Fibroblast of mammary gland (primary cell): ENCODE data around the gene RAD50.

Experiments used
- DNase-seq: peaks from one replicate; pipeline ENCODE4 v3.0.0-alpha.2; 2010; ENCODE audit warnings: low read depth
- H3K4me3 ChIP-seq: 2 replicates; pipeline ENCODE4 v1.5.1; 2011; ENCODE audit warnings: low read depth, mild to moderate bottlenecking, low read length, moderate library complexity; ENCODE audit not compliant: control insufficient read depth
- CTCF ChIP-seq: conservative IDR thresholded peaks from 2 replicates; pipeline ENCODE4 v1.5.1; 2011; ENCODE audit warnings: low read depth, low read length, inconsistent platforms; ENCODE audit not compliant: control insufficient read depth, insufficient read depth

RAD50 gene

GRCh38 chr5:132646583-132647266, 89.9 kb downstream of the RAD50 start:
- no peak overlapping the region for H3K4me3 ChIP-seq
- DNase-seq = no peak
- no peak for TF ChIP-seq CTCF

- DNase-seq = no peak
- TF ChIP-seq CTCF = no peak
Measured at GRCh38 chr5:132647473-132647872, 90.7 kb downstream of the RAD50 start.

GRCh38 chr5:132648355-132648754, 91.6 kb downstream of the RAD50 start:
- no peak for DNase-seq
- no peak for TF ChIP-seq CTCF
- no peak overlapping the region for H3K4me3 ChIP-seq

More at GRCh38 chr5:132647473-132647872, 90.7 kb downstream of the RAD50 start:
- no peak overlapping the region for H3K4me3 ChIP-seq

GRCh38 chr5:132651838-132652469, 95.2 kb downstream of the RAD50 start:
- H3K4me3 ChIP-seq = no peak overlapping the region
- no peak for DNase-seq
- TF ChIP-seq CTCF = no peak

GRCh38 chr5:132653716-132654115, 96.9 kb downstream of the RAD50 start:
- H3K4me3 ChIP-seq = no peak overlapping the region
- no peak for DNase-seq
- no peak for TF ChIP-seq CTCF

GRCh38 chr5:132655821-132656773, 99.3 kb downstream of the RAD50 start:
- DNase-seq = peak; percentile 23
- no peak for TF ChIP-seq CTCF
- H3K4me3 ChIP-seq = peak overlapping the region; percentile 32
